ENCODE measurements around the gene B4GAT1.
"Not testable (repeated sequence)": the region's sequence is repeated elsewhere in the genome, so short reads cannot be mapped to it uniquely, and the experiment has no call there.

B4GAT1 gene

DNA sequence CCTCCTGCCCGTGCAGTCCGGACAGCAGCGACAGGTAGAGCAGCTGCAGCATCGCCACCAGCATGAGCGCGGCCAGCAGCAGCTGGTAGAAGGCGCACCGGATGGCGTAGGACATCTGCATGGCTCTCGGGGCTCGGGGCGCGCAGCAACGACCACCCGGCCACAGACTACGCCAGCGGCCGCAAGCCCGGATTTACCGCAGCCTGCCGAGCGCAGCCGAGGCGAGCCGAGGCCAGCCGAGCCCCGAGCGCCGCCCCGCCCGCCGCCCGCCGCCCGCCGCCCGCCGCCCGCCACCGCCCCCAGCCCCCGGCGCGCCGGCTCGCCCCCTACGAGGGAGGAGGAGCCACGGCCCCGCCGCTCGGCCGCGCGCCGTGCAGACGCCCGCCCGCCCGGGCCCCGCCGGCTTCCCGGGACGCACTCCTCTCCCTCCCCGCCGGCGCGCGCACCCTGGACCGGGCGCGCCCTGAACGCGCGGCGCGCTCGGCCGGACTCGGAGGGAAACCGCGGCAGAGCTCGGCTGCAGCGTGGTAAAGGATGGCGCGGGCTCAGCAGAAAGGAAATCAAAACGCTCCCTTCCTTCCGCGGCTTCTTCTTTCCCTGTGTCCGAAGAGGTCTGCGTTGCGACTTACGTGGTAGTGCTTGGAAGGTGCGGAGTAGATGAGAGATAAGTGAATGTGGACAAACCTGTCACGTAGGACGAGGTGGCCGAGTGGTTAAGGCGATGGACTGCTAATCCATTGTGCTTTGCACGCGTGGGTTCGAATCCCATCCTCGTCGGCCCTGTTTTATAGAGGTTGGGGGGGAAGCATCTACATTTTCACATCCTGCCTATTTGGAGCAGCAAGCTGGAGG, at the start of gene B4GAT1:
TSS of gene B4GAT1 (minus strand) at position 205 of the 852 bp plus-strand sequence. CDS start at position 121, 84 bp downstream.
- TF ChIP-seq, protein P1, sequence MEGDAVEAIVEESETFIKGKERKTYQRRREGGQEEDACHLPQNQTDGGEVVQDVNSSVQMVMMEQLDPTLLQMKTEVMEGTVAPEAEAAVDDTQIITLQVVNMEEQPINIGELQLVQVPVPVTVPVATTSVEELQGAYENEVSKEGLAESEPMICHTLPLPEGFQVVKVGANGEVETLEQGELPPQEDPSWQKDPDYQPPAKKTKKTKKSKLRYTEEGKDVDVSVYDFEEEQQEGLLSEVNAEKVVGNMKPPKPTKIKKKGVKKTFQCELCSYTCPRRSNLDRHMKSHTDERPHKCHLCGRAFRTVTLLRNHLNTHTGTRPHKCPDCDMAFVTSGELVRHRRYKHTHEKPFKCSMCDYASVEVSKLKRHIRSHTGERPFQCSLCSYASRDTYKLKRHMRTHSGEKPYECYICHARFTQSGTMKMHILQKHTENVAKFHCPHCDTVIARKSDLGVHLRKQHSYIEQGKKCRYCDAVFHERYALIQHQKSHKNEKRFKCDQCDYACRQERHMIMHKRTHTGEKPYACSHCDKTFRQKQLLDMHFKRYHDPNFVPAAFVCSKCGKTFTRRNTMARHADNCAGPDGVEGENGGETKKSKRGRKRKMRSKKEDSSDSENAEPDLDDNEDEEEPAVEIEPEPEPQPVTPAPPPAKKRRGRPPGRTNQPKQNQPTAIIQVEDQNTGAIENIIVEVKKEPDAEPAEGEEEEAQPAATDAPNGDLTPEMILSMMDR (IDR thresholded peaks at IDR 0.05; ENCODE audit: control extremely low read depth, extremely low read depth, low read depth, missing control alignments): no peak
- ChIA-PET CTCF (interaction anchor here (0.7 to 5.6 kb wide), 5 partner anchors 8 to 38 kb away, joined by 3 to 22 read pairs (median 6); partner anchors contain the start of gene RIN1), POLR2A (interaction anchor here (0.9 to 1.4 kb wide), 4 partner anchors 11 to 19 kb away, joined by 3 to 5 read pairs (median 4); no protein-coding TSS in a partner anchor)
- DNase-seq (ENCODE audit: extremely low spot score): peak; percentile 84

DNA sequence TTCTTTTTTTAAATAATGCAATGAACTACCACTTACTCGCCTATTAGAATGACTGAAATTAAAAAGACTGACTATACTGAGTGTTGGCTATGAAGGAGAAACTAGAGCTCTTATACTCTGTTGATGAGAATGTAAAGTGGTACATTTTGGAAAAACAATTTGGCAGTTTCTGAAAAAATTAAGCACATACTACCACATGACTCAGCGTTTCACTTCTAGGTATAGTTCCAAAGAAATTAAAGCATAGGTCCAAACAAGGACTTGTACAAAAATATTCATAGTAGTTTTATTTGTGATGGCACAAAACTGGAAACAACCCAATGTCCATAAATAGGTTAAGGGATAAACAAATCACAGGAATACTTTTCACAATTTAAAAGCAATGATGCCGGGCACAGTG, 46.5 kb upstream of the B4GAT1 start:
- ChIA-PET CTCF (interaction anchor here (3.3 kb wide), 1 partner anchor 8 kb away, joined by 17 read pairs; no protein-coding TSS in a partner anchor), POLR2A (no interaction called here)
- TF ChIP-seq, protein P1 (IDR thresholded peaks at IDR 0.05; ENCODE audit: control extremely low read depth, extremely low read depth, low read depth, missing control alignments): no peak
- no peak for DNase-seq (ENCODE audit: extremely low spot score)

DNA sequence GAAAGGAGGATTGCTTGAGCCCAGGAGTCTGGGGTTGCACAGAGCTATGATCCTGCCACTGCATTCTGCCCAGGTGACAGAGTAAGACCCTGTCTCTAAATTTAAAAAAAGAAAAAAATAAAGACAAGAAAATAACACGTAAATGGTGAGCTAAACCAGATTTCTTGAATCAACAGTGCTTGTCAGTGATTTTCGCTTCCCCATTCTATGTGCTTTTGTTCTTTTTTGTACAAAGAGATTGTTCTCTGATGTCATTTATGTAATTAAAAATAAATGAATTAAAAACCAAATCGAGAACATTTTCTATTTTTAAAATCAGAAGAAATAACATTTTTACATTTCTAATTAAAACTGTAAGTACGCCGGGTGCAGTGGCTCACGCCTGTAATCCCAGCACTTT, 43.9 kb upstream of the B4GAT1 start:
- TF ChIP-seq, protein P1 (IDR thresholded peaks at IDR 0.05; ENCODE audit: control extremely low read depth, extremely low read depth, low read depth, missing control alignments): no peak
- POLR2A ChIA-PET: interaction anchor here (0.6 kb wide), 1 partner anchor 75 kb away, joined by 7 read pairs; no protein-coding TSS in a partner anchor
- CTCF ChIA-PET: interaction anchor here (1.2 to 4.1 kb wide), 4 partner anchors 17 to 79 kb away, joined by 3 to 40 read pairs (median 6); no protein-coding TSS in a partner anchor
- no peak for DNase-seq (ENCODE audit: extremely low spot score)

DNA sequence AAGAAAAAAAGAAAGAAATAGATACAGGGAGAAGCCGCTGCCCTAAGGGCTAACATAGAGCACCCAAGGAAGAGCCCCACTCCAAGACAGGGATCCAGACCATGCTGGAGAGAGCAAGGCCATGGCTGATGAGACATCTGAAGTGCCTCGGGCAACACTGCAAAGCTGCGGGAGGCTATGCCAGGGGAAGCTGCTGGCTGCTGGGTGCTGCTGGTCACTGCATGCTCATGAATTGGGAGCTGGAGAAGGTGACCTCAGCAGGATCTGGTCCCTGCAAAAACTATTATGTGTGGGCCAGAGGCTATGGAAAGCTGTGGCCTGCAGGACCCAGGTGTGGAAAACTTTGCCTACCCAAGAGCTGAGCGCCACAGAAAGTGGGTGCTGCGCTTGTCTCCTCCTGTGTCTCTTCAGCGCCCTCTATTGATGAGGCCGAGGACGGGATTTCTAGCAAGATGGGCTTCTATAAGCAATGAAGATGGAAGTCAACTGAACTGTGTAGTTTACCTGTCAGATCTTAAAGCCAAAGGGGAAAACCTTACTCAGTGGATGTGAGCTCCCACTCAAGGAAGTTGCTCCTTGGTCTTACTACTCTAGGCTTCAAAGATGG, 41.5 kb upstream of the B4GAT1 start:
- ChIA-PET POLR2A (interaction anchor here (0.5 to 1.1 kb wide), 3 partner anchors 25 to 78 kb away, joined by 3 to 4 read pairs (median 4); no protein-coding TSS in a partner anchor), CTCF (interaction anchor here (0.6 to 4.1 kb wide), 41 partner anchors 8 to 297 kb away, joined by 3 to 43 read pairs (median 4); partner anchors contain the start of genes BRMS1, MRPL11, NPAS4 and PELI3)
- DNase-seq (ENCODE audit: extremely low spot score): peak; percentile 68
- TF ChIP-seq, protein P1 (IDR thresholded peaks at IDR 0.05; ENCODE audit: control extremely low read depth, extremely low read depth, low read depth, missing control alignments): peak; percentile 77

DNA sequence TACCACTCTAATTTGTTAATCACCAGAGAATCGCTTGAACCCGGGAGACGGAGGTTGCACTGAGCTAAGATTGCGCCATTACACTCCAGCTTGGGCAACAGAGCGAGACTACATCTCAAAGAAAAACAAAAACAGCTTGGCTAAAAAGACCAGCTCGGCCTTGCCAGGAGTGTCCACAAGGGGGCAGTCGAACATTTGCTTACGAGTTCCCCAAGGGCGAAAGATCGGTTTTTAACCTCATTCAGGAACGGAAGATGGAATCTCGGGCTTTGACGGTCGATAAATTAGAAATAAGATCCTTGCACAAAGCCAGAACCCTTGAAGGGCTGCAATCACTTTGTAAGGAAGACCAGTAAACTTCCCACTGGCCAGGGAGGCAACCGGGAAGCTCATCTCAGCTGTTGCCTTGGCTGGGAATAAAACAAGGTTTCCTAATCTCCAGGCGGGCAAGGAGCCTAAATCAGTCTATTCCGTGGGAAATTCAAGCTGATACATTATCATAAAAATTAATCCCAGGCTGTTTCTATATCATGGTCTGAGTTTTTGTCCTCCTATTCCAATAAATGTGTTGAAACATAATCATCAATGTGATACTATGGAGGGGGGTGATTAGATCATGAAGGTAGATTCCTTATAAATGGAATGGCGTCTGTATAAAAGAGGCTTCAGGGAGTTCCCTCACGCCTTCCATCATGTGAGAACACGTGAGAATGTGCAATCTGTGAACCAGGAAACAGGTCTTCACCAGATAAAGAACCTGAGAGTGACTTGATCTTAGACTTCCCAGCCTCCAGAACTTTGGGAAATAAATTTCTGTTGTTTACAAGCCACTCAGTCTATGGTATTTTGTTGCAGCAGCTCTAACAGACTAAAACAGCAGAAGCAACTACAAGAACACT, 39.0 kb upstream of the B4GAT1 start:
- CTCF ChIA-PET: interaction anchor here (0.6 to 3.8 kb wide), 50 partner anchors 9 to 658 kb away, joined by 3 to 47 read pairs (median 5); partner anchors contain the start of genes ACTN3, BRMS1, DPP3 and MRPL11
- TF ChIP-seq, protein P1 (IDR thresholded peaks at IDR 0.05; ENCODE audit: control extremely low read depth, extremely low read depth, low read depth, missing control alignments): peak; percentile 93
- POLR2A ChIA-PET: interaction anchor here (0.6 kb wide), 1 partner anchor 433 kb away, joined by 5 read pairs; no protein-coding TSS in a partner anchor
- DNase-seq (ENCODE audit: extremely low spot score): peak; percentile 69

DNA sequence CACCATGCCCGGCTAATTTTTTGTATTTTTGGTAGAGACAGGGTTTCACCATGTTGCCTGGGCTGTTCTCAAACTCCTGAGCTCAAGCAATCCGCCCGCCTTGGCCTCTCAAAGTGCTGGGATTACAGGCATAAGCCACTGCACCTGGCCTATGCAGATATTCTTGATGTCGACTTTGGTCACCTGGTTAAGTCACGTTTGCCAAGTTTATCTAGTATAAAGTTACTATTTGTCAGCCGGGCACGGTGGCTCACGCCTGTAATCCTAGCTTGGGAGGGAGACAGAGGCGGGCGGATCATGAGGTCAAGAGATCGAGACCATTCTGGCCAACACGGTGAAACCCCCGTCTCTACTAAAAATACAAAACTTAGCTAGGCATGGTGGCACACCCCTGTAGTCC, 36.9 kb upstream of the B4GAT1 start:
- CTCF ChIA-PET: interaction anchor here (0.9 to 3.8 kb wide), 5 partner anchors 13 to 73 kb away, joined by 4 to 47 read pairs (median 24); partner anchors contain the start of gene SLC29A2
- DNase-seq (ENCODE audit: extremely low spot score); POLR2A ChIA-PET: not testable (repeated sequence)

DNA sequence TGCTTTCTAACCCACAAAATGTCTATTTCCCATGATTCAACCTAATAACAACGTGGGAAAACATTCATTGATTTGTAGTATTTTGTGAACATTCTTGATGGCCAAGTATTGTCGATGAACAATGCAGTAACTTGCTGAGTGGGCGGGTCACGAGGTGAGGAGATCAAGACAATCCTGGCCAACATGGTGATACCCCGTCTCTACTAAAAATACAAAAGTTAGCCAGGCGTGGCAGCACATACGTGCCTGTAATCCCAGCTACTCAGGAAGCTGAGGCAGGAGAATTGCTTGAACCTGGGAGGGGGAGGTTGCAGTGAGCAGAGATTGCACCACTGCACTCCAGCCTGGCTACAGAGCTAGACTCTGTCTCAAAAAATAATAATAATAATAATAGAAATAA, 32.8 kb upstream of the B4GAT1 start:
- POLR2A ChIA-PET; DNase-seq (ENCODE audit: extremely low spot score): not testable (repeated sequence)
- CTCF ChIA-PET: interaction anchor here (0.9 to 2.5 kb wide), 3 partner anchors 9 to 24 kb away, joined by 3 to 10 read pairs (median 6); no protein-coding TSS in a partner anchor

DNA sequence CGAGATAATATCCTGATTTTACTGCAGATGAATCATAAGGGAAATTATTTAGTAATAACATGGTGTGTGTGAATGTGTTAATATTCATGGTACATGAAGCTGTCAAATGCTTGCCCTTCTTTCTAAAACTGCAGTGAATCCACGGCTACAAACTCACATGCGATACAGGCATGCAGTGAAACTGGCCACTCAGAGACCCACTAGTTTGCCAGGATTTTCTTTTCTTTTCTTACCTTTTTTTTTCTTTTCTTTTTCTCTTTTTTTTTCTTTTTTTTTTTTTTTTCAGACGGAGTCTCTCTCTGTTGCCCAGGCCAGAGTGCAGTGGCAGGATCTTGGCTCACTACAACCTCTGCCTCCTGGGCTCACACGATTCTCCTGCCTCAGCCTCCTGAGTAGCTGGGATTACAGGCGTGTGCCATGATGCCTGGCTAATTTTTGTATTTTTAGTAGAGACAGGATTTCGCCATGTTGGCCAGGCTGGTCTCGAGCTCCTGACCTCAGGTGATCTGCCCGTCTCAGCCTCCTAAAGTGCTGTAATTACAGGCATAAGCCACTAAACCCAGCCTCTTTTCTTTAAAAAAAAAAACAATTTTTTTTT, 26.4 kb upstream of the B4GAT1 start:
- DNase-seq (ENCODE audit: extremely low spot score); POLR2A ChIA-PET: not testable (repeated sequence)
- CTCF ChIA-PET: interaction anchor here (1.1 to 5.6 kb wide), 4 partner anchors 11 to 62 kb away, joined by 3 to 38 read pairs (median 14); no protein-coding TSS in a partner anchor

Measured in GM10248 (cell line).